ENCODE data around the gene DPH5.

DNA sequence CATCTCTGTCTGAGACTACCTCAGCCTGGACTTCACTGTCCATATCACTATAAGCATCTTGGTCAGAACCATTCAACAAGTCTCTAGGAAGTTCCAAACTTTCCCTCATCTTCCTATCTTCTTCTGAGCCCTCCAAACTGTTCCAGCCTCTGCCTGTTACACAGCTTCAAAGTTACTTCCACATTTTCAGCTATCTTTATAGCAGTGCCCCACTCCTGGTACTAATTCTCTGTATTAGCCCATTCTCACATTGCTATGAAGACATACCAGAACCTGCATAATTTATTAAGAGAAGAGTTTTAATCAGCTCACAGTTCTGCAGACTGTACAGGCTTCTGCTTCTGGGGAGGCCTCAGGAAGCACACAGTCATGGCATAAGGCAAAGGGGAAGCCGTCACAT, 15.7 kb upstream of the DPH5 start:
- TF ChIP-seq CTCF (IDR thresholded peaks at IDR 0.05; ENCODE audit: borderline replicate concordance, extremely low read depth, low read length, poor library complexity, severe bottlenecking): no peak
- no peak for TF ChIP-seq EZH2 (IDR thresholded peaks at IDR 0.05; ENCODE audit: borderline replicate concordance, low read depth, low read length, severe bottlenecking)
